GM19468 (cell line): Measurements from ENCODE around the gene OR7G3.
A peak's percentile ranks its signal among the peaks of the same experiment; 100 is the strongest.

Experiments
- ATAC-seq: cut with Tn5 transposase; IDR thresholded peaks from one replicate; pipeline ENCODE4 v1.9.1; 2021; ENCODE audit warnings: mild to moderate bottlenecking, moderate library complexity, moderate number of reproducible peaks; ENCODE audit not compliant: unreplicated experiment; ENCODE audit errors: extremely low read depth

Gene OR7G3

GRCh38 chr19:9126900-9127405, at the start of gene OR7G3:
TSS of gene OR7G3 (minus strand) at chr19:9126950. CDS start at chr19:9126950, 0 bp downstream.
- no peak for ATAC-seq

- no peak for ATAC-seq
Measured at GRCh38 chr19:9175326-9175725, 48.6 kb upstream of the OR7G3 start.

GRCh38 chr19:9171393-9171991, 44.7 kb upstream of the OR7G3 start:
- ATAC-seq: no peak

GRCh38 chr19:9166846-9167245, 40.1 kb upstream of the OR7G3 start:
- no peak for ATAC-seq

GRCh38 chr19:9165261-9165660, 38.5 kb upstream of the OR7G3 start:
- no peak for ATAC-seq

GRCh38 chr19:9161427-9161826, 34.7 kb upstream of the OR7G3 start:
- no peak for ATAC-seq

- no peak for ATAC-seq
Measured at GRCh38 chr19:9159891-9160290, 33.1 kb upstream of the OR7G3 start.

GRCh38 chr19:9156304-9156703, 29.6 kb upstream of the OR7G3 start:
- no peak for ATAC-seq

- no peak for ATAC-seq
Measured at GRCh38 chr19:9155591-9155990, 28.8 kb upstream of the OR7G3 start.

- no peak for ATAC-seq
Measured at GRCh38 chr19:9151367-9151766, 24.6 kb upstream of the OR7G3 start.

- no peak for ATAC-seq
Measured at GRCh38 chr19:9150650-9151049, 23.9 kb upstream of the OR7G3 start.

- no peak for ATAC-seq
Measured at GRCh38 chr19:9149997-9150396, 23.2 kb upstream of the OR7G3 start.

- ATAC-seq: no peak
Measured at GRCh38 chr19:9148697-9149096, 21.9 kb upstream of the OR7G3 start.

- no peak for ATAC-seq
Measured at GRCh38 chr19:9146882-9147281, 20.1 kb upstream of the OR7G3 start.

- ATAC-seq: no peak
Measured at GRCh38 chr19:9144920-9145319, 18.2 kb upstream of the OR7G3 start.

- ATAC-seq: peak; percentile 74
Measured at GRCh38 chr19:9140159-9140874, 13.6 kb upstream of the OR7G3 start, which contains the start of gene ZNF317. TSS of gene ZNF317 (plus strand) at chr19:9140397. CDS start at chr19:9156017, 15,620 bp downstream.

GRCh38 chr19:9139609-9140158, 12.9 kb upstream of the OR7G3 start:
- no peak for ATAC-seq

GRCh38 chr19:9132422-9132821, 5.7 kb upstream of the OR7G3 start:
- ATAC-seq: no peak

GRCh38 chr19:9130965-9131364, 4.2 kb upstream of the OR7G3 start:
- ATAC-seq: no peak

GRCh38 chr19:9128171-9128570, 1.4 kb upstream of the OR7G3 start:
- no peak for ATAC-seq

GRCh38 chr19:9116547-9116946, 10.2 kb downstream of the OR7G3 start:
- ATAC-seq: no peak
